G401 (cell line): ENCODE results near the gene ZDHHC17. TPM values are rescaled to one million over a fixed set of nuclear protein-coding genes. Genes with fewer than 3 reads are reported as not detected.
A peak's percentile ranks its signal among the peaks of the same experiment; 100 is the strongest.
"Not testable (repeated sequence)": the region's sequence is repeated elsewhere in the genome, so short reads cannot be mapped to it uniquely, and the experiment has no call there.

ENCODE experiments used
- DNase-seq: peaks from one replicate; pipeline ENCODE4 v3.0.0-alpha.2; 2015; ENCODE audit warnings: low spot score
- in situ Hi-C: cut with HindIII; loops from 2 replicates; pipeline ENCODE4 v1.10.0; 2016; ENCODE audit warnings: low sequenced_read_pairs, mixed read lengths
- total RNA-seq: library from RNA; depleted of rRNA; stranded (reverse); fragments of >200 nt; shearing (Covaris generic); gene quantifications from 2 replicates; pipeline ENCODE4 v1.2.3, GENCODE V29; 2014; rRNA removed

ZDHHC17 gene, protein sequence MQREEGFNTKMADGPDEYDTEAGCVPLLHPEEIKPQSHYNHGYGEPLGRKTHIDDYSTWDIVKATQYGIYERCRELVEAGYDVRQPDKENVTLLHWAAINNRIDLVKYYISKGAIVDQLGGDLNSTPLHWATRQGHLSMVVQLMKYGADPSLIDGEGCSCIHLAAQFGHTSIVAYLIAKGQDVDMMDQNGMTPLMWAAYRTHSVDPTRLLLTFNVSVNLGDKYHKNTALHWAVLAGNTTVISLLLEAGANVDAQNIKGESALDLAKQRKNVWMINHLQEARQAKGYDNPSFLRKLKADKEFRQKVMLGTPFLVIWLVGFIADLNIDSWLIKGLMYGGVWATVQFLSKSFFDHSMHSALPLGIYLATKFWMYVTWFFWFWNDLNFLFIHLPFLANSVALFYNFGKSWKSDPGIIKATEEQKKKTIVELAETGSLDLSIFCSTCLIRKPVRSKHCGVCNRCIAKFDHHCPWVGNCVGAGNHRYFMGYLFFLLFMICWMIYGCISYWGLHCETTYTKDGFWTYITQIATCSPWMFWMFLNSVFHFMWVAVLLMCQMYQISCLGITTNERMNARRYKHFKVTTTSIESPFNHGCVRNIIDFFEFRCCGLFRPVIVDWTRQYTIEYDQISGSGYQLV
- total RNA-seq = 27.1 and 46.3 TPM in 2 replicates

DNA sequence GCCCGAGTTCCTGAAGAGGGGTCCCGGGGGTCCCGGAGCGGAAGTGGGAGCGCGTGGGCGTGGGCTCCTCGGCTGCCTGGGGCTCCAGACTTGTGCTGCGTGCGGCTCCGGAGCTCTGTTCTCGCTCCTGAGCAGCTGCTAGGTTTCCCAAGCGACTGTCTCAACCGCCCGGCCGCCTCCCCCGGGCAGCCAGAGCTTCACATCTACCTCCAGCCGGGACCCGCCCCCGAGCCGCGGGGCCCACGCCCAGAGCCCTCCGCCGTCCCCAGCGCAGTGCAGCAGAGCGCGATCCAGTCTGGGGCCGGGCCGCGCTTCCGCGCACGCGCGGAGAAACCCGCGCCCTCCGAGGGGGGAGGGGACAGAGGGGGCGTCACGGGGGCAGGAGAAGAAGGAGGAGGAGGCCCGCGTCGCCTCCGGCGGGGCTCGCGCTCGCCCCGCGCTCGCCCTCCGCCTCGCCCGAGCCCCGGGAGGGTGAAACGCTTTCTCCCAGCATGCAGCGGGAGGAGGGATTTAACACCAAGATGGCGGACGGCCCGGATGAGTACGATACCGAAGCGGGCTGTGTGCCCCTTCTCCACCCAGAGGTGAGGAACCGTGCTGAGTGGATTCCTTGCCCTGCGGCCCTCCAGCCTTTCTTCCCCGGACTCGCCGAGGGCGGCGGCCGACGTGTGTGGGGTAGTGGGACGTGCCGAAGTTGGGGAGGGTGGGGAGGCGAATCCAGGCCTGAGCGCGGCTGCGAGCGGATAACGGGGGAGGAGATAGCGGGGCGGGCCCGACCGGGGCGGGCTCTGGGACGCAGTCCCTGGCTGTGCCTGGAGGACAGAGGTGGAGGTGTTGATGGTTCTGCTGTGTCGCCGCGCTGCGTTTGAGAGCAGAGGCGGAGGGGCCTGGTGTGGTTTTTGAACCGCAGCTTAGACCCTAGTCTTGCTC is at the start of gene ZDHHC17:
TSS of gene ZDHHC17 (plus strand) at position 370 of the 930 bp plus-strand sequence. CDS start at position 492, 122 bp downstream.
- peak; percentile 87 for DNase-seq
- in situ Hi-C loops = no loop called here

DNA sequence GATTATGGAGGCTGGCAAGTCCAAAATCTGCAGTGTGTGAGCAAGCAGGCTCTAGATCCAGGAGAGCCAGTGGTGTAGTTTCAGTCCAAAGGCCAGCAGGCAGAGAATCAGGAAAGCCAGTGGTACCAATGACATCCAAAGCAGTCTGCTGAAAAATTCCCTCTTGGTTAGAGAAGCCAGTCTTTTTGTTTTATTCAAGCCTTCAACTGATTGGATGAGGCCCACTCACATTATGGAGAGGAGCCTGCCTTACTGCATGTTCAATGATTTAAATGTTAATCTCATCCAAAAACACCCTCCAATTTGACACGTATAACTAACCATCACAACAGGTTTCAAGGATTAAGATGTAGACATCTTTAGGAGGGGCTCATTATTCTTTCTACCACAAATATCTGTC is 49.5 kb upstream of the ZDHHC17 start:
- in situ Hi-C loops = no loop called here

DNA sequence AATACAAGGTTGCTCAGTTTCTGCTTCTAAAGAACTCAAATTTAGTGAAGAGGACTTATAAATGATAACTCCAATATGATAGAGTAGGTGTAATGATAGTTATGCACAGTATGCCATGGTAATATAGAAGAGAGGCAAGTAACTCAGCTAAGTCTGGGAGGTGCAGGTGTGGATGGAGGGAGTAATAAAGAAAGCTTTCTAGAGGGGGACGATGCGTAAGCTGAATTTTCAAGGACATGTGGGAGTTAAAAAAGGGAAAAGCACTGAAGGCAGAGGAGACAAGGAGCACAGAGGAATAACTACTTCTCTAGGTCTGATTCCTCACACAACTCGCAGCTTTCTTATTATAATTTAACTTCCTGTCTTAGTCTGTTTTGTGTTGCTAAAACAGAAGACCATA is 49.1 kb upstream of the ZDHHC17 start:
- DNase-seq = no peak
- in situ Hi-C loops = no loop called here

More for the DNA sequence above, 49.5 kb upstream of the ZDHHC17 start:
- no peak for DNase-seq

DNA sequence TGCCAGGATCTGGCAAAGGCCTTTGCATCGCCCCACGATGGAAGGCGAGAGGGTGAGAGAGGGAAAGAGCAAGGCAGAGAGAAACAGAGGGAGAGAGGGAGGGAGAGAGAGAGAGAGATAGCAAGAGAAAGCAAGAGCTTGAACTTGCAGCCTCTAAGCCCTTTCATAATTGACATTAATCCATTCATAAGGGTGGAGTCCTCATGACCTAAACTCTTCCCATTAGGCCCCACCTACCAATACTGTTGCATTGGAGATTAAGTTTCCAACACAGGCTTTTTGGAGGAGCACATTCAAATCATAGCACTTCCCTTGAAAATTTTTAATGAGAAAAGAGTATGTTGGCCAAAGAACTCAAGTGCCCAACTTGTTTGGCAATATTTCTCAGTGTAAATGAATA is 48.6 kb upstream of the ZDHHC17 start:
- in situ Hi-C loops = no loop called here
- DNase-seq = no peak

DNA sequence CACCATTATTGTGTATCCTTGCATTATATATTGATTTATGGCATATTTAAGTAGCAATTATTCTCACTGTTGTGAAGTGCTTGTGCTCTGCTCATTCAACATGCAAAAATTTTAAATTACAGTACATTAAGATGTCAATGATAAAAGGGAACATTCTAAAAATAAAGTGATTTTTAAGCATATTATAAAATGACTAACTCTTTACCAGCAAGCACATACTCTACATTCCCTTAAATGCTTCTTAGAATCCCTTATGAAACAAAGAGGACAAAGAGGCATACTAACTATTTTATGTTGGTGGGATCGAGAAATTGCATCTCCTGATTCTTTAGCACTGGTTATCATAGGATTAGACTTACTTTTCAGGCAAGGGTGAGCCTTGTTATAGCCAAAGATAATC is 46.6 kb upstream of the ZDHHC17 start:
- in situ Hi-C loops = no loop called here
- DNase-seq = no peak

DNA sequence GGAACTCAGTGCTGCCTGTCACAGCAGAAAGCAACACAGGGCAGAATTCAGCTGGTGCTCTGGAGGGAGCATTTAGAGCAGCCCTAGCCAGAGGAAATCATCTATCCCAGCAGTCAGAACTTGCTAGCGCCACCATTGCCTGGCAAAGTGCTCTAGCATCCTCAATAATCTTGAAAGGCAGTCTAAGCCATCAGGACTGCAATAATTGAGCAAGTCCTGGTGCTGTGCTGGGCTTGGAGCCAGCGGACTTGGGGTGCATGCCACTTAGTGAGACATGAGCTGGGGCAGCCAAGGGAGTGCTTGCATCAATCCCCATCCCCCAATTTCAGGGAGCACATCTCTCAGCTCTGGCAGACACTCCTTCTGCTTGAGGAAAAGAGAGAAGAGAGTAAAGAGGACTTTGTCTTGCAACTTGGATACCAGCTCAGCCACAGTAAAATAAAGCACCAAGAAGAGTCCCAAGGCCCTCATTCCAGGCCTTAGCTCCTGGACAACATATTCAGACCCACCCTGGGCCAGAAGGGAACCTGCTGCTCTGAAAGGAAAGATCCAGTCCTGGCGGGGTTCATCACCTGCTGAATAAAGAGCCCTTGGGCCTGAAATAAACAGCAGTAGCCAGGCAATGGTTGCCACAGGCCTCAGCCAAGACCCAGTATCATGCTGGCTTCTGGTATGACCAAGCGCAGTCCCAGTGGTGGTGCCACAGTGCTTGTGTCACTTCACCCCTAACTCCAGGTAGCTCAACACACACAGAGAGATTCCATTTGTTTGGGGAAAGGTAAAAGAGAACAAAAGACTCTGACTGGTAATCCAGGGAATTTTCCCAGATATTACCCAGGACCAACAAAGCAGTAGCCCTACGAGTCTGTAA is 44.5 kb upstream of the ZDHHC17 start:
- peak; percentile 16 for DNase-seq
- in situ Hi-C loops = no loop called here

DNA sequence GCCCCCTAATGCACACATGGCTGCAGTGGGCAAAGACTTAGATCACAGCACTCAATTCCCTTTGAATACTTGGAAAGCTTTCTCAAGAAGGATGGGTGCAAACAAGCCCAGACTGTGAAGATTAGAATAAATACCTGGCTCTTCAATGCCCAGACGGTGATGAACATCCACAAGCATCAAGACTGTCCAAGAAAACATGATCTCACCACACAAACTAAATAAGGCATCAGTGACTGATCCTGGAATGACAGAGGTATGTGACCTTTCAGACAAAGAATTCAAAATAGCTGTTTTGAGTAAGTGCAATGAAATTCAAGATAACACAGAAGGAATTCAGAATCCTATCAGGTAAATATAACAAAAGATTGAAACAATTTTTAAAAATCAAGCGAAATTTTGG is 43.8 kb upstream of the ZDHHC17 start:
- no peak for DNase-seq
- in situ Hi-C loops = no loop called here

DNA sequence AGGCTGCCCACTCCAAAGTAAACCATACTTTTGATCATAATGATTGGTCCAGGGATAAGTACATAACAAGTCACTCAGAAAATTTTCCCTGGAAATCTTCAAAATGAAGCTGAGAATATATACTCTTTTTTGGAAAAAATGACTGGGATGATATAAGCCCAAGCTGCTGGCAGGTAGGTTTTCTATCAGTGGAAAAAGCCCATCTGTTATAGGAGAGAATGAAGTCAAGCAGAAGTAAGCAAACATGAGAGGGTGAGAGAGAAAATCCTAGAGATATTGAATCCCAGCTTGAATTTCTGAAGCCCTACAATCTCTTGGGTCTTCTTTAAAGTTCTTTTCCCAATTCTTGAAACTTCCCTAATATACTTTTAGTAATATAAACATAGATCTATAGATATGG is 37.3 kb upstream of the ZDHHC17 start:
- in situ Hi-C loops = no loop called here
- peak; percentile 65 for DNase-seq

DNA sequence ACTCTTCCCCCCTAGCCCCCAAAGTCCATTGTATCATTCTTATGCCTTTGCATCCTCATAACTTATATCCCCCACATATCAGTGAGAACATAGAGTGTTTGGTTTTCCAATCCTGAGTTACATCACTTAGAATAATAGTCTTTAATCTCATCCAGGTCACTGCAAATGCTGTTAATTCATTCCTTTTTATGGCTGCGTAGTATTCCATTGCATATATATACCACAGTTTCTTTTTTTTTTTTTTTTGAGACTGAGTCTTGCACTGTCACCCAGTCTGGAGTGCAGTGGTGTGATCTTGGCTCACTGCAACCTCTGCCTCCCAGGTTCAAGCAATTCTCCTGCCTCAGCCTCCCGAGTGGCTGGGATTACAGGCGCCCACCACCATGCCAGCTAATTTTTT is 31.7 kb upstream of the ZDHHC17 start:
- DNase-seq, in situ Hi-C loops: not testable (repeated sequence)

DNA sequence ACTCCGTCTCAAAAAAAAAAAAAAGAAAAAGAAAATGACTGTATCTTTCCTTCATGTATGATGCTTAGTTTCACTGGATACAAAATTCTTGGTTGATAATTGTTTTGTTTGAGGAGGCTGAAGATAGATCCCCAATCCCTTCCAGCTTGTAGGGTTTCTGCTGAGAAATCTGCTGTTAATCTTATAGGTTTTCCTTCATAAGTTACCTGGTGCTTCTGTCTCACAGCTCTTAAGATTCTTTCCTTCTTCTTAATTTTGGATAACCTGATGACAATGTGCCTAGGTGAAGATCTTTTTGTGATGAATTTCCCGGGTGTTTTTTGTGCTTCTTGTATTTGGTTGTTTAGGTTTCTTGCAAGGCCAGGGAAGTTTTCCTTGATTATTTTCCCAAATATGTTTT is 26.2 kb upstream of the ZDHHC17 start:
- DNase-seq, in situ Hi-C loops: not testable (repeated sequence)

DNA sequence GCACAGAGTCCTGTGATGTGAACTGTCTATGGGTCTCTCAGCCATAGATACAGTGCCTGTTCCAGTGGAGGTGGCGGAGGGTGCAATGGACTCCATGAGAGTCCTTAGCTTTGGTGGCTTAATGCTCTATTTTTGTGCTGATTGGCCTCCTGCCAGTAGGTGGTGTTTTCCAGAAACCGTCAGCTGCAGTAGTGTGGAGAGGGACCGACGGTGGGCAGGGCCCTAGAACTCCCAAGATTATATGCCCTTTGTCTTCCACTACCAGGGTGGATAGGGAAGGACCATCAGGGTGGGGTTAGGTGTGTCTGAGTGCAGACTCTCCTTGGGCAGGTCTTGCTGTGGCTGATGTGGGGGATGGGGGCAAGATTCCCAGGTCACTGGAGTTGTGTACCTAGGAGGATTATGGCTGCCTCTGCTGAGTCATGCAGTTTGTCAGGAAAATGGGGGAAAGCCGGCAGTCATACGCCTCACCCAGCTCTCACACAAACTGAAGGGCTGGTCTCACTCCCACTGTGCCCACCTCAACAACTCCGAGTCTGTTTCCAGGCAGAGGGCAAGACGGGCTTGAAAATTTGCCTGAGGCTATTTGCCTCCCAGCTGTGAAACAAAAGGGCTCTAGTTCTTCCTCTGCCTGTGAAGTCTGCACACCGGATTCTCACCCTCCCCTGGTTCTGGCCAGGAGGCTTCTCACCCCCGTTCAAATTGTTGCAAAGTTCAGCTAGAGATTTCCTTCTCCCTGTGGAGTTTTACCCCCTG is 24.9 kb upstream of the ZDHHC17 start:
- no peak for DNase-seq
- in situ Hi-C loops = no loop called here

DNA sequence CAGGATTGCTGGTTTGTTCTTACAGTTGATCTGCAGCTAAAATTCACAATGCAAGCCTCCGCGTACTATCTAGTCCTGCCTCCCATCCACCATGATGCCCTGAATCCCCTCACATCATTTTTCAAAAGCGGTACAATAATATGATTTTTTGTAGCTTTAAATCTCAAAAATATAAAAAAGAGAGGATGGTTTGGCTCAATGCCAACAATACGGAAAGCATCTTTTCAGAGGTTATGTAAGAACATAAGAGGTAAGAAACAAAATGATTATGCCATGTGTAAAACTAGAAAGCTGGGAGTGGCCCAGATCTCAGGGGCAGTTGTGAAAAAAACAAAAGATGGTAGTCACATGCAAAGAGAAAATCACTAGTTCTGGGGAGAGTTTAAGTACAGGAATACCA is 24.0 kb upstream of the ZDHHC17 start:
- in situ Hi-C loops = no loop called here
- no peak for DNase-seq

DNA sequence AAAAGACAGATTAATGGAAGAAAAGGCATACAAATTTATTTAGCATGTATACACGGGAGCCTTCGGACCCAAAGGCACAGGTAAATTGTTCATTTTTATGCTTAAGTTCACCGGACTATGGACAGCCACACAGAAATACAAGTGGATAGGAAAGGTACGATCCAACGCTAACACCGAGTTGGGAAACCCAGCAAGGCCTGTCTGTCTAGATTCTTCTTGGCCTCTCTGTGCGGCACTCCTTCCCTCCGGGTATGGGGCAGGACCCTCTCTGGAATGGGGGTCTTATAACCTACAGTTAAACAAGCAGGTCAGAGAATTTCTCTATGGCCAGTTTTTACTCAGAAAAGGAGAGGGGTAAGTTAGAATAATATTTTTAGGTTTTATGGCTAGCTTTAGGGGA is 23.4 kb upstream of the ZDHHC17 start:
- in situ Hi-C loops = no loop called here

DNA sequence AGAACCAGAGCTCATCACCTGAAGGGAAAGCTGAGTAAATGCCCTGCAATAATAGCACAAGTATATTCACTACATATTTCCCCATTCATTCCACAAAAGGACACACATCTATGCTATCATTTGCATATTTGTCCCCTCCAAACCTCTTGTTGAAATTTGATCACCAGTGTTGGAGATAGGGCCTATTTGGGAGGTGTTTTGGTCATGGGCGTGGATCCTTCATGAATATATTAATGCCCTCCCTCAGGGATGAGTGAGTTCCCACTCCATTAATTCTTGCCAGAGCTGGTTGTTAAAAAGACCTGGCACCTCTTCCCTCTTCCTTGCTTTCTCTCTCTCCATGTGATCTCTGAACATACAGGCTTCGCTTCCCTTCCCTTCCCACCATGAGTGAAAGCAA is 18.6 kb upstream of the ZDHHC17 start:
- in situ Hi-C loops = no loop called here
- no peak for DNase-seq

More for the DNA sequence above, 23.4 kb upstream of the ZDHHC17 start:
- no peak for DNase-seq

DNA sequence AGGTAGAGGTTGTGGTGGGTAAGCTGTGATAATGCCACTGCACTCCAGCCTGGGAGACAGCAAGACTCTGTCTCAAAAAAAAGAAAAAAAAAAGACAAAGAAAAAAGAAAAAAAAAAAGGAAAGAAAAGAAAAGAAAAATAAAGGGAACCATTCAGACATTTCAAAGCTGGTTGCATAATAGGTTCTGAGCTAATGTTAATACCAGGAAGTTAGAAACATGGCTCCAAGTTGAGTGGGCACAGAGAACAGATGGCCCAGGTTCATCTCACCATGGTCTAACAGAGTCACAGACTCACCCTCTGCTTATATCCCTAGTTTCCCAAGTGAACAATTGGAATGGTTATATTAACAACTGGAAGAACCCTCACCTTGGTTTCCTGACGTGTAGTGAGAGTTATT is 17.4 kb upstream of the ZDHHC17 start:
- in situ Hi-C loops = no loop called here
- DNase-seq = no peak

DNA sequence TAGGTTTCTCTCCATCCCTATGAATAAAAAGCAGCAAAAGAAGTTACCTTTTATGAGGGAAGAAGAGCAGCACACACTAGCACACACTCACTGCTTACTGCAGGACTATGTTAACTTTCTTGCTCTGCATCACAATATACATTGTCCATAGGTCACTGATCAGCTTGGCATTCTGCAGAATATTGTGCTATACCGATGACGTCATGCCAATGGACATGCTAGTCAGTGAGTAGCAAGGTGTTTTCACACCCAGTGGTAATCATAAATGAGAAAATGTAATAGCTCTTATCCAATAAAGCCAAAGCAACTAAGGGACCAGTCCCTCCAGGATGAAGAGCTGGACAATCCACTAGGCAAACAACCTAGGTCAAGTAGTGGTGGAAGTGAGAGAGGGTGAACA is 16.7 kb upstream of the ZDHHC17 start:
- DNase-seq = no peak
- in situ Hi-C loops = no loop called here

DNA sequence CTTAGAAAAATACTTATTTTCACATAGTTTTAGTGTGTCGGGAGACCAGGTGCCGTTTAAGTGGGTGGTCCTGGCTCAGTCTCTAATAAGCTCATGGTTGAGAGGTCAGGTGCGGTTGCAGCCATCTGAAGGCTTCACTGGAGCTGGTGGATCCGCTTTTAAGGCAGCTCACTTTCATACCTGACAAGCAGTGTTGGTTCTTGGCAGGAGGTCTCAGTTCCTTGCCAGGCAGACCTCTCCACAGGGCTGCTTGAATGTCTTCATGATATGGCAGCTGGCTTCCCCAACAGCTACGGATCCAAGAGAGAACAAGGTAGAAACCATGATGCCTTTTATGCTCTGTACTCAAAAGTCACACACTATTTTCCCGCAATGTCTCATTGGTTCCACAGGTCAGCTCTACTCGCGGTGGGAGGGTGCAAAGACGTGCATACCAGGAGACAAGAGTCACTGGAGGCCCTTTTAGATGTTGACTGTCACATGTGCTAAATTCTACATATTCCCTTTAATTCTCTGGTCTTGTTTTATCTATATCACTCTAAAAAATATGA is 8.0 kb upstream of the ZDHHC17 start:
- in situ Hi-C loops = no loop called here
- no peak for DNase-seq

DNA sequence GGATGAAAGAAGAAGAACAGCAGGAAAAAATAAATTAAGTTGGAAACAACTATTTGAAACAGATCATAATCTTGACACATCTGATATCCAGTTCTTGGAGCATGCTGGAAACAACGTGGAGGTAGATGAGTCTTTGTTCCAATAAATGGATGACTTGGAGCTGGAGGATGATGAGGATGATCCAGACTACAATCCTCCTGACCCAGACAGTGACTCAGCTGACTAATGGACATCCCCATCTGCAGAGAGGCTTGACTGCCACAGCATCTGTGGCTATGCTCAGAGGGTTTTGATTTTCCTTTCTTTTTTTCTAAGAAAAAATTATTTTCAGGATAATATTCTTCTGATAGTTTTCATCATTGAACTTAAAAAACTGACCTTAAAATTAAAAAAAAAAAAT is 6.2 kb upstream of the ZDHHC17 start:
- no peak for DNase-seq

More for the DNA sequence above, 6.2 kb upstream of the ZDHHC17 start:
- in situ Hi-C loops = no loop called here
